ENCODE results near the gene ZFP90.
A peak's percentile ranks its signal among the peaks of the same experiment; 100 is the strongest.

ZFP90 gene

GRCh38 chr16:68592466-68593337 is 53.6 kb downstream of the ZFP90 start:
- DNase-seq = peak; percentile 52

- DNase-seq = no peak
Observed at GRCh38 chr16:68596266-68596665, 57.2 kb downstream of the ZFP90 start.

- no peak for DNase-seq
Observed at GRCh38 chr16:68599586-68599985, 60.5 kb downstream of the ZFP90 start.

- no peak for DNase-seq
Observed at GRCh38 chr16:68605746-68606145, 66.7 kb downstream of the ZFP90 start.

DNA sequence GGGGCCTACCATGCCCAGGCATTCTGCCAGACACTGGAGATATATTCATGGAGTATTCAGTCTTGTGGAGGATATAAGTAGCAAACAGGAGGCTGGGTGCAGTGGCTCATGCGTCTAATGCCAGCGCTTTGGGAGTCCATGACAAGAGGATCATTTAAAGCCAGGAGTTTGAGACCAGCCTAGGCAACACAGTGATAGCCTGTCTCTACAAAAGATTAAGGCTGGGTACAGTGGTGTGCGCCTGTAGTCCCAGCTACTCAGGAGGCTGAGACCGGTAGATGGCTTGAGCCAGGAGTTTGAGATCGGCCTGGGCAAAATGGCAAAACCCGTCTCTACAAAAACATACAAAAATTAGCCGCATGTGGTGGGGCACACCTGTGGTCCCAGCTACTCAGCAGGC is 68.4 kb downstream of the ZFP90 start:
- no peak for DNase-seq

GRCh38 chr16:68608330-68608729 is 69.2 kb downstream of the ZFP90 start:
- DNase-seq = no peak

- DNase-seq = no peak
Observed at GRCh38 chr16:68612996-68613395, 73.9 kb downstream of the ZFP90 start.

DNA sequence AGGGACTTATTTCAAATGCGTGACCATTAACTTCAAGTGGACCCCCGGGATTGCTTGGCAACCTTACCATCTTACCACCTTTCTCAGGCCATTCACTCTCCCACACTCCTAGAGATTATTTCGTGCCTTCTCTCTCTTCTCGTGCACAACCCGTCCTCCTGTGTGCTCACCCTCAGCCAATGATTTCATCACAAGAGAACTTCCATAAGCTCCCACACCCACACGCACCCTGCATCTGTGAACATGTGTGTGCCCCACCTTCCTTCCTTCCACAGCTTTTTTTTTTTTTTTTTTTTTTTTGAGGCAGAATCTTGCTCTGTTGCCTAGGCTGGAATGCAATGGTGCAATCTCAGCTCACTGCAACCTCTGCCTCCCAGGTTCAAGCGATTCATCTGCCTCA is 78.6 kb downstream of the ZFP90 start:
- DNase-seq = no peak

All from CD4-positive, alpha-beta T cell treated with Interleukin-21 for 1 hour (primary cell).